Retina (tissue), 1 donor: ENCODE results near the gene SMPDL3A.

Experiments used
- DNase-seq: peaks from one replicate; pipeline ENCODE4 v3.0.0-alpha.2; 2016

The SMPDL3A gene

GRCh38 chr6:122778302-122778701 lies 10.8 kb upstream of the SMPDL3A start:
- DNase-seq = peak; percentile 11

GRCh38 chr6:122778985-122779661 lies 9.9 kb upstream of the SMPDL3A start:
- DNase-seq = peak; percentile 86

- no peak for DNase-seq
These were observed 9.4 kb upstream of the SMPDL3A start, which contains the start of gene FABP7 for GRCh38 chr6:122779667-122780066. TSS of gene FABP7 (plus strand) at chr6:122779716. CDS start at chr6:122779795, 79 bp downstream.

- no peak for DNase-seq
These were observed 8.9 kb upstream of the SMPDL3A start for GRCh38 chr6:122780114-122780513.

GRCh38 chr6:122781716-122782115 lies 7.3 kb upstream of the SMPDL3A start:
- no peak for DNase-seq

- no peak for DNase-seq
These were observed 5.7 kb upstream of the SMPDL3A start for GRCh38 chr6:122783401-122783800.

GRCh38 chr6:122785891-122786290 lies 3.2 kb upstream of the SMPDL3A start:
- DNase-seq = peak; percentile 20

DNA sequence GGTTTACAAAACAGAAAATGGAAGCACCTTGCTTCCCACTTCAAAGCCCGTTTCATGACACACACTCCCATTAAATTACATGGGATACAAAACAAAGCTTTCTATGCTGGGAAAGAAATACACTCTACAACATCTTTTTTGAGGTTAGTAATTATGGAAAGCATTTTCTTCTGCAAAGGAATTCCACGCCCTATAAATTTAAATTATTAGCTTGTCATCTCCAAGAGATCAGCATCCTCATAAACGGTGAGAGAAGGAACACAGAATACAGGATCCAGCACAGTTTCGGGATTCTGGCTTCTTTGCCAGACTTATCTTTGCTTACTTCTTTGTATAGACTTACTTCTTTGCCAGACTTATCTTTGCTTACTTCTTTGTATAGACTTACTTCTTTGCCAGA lies 1.3 kb upstream of the SMPDL3A start:
- no peak for DNase-seq

DNA sequence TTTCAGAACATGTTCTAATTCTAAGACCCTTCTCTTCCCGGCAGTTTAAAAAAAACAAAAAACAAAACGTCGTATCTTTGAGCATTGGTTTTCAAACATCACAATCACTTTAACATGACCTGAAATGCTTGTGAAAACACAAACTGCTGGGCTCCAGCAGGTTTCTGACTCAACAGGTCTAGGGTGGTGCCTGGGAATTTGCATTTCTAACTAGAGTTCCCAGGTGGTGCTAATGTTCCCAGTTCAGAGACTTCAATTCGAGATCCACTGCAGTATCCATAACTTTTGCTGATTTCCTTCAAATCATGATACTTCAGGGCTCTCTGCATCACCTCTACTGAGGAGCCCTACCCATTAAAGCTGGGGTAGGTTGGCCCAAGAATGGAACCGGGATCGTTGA lies 850 bp upstream of the SMPDL3A start:
- DNase-seq = no peak

- DNase-seq = no peak
These were observed 336 bp upstream of the SMPDL3A start for GRCh38 chr6:122788663-122789181.

- DNase-seq = no peak
These were observed 967 bp downstream of the SMPDL3A start for GRCh38 chr6:122790028-122790422.

DNA sequence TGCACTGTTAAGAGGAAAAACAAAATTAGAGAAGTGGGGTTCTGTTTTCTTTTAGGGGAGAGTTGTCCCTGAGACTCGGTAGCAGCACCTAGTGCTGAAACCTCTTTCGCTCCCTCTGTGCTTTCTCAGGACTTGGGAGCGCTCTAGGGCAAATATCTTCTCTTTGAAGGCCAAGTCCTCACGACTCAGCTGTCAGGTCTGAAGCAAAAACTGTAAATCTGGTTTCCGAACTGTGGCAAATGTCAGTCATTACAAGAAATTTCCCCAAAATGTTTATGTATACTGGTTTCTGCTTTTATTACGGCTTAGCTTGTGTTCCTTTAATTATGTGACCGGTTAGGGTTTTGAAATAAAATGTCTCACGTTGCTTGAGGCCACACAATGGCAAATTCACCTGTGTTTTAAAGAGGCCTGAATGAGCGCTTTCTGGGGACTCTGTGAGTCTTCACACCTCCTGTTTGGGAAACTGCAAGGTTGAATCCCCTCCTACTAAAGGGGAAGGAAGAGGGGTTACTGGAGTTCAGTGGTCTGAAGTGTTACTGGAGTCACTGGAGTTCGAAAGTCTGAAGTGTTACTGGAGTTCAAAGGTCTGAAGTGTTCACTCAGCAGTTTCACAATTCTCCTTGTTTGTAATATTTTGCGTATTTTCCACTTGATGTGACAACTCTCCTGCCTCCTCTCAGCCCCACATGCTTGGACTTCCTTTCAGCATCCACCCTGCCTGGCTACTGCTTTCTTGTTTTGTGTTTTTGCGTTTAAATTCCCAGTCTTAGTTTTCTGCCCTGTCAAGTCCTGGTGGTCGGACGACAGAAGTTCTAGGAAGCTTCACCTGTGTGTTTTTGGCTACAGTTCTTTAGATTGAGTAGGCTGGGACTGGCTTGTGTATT lies 1.6 kb downstream of the SMPDL3A start:
- DNase-seq = peak; percentile 55

- DNase-seq = no peak
These were observed 2.2 kb downstream of the SMPDL3A start for GRCh38 chr6:122791310-122791679.

- no peak for DNase-seq
These were observed 3.7 kb downstream of the SMPDL3A start for GRCh38 chr6:122792766-122793165.

GRCh38 chr6:122797537-122797936 lies 8.5 kb downstream of the SMPDL3A start:
- DNase-seq = no peak

DNA sequence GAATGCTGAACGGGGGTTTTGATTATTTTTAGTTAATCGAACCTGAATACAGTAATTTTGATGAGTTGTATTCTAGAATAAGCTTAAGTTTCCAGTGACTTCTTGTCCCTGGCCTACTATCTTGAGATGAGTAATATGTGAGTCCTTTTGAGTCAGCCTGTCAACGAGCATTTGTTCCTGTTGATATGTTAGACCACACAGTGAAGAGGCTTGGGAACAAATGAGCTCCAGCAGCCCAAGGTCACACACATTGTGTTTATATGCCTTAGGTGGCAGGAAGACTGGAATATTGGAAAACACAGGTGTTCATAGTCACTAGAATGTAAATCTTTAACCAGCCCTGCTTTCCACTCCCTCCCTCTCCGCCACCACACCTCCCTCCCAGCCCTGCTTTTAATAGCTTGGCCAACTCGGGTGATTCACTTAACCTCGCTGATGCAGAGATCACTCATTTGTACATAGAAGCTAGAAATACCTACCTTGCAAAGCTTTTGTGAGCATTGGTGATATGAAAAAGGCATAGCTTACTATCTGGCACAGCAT lies 9.1 kb downstream of the SMPDL3A start:
- DNase-seq = no peak

DNA sequence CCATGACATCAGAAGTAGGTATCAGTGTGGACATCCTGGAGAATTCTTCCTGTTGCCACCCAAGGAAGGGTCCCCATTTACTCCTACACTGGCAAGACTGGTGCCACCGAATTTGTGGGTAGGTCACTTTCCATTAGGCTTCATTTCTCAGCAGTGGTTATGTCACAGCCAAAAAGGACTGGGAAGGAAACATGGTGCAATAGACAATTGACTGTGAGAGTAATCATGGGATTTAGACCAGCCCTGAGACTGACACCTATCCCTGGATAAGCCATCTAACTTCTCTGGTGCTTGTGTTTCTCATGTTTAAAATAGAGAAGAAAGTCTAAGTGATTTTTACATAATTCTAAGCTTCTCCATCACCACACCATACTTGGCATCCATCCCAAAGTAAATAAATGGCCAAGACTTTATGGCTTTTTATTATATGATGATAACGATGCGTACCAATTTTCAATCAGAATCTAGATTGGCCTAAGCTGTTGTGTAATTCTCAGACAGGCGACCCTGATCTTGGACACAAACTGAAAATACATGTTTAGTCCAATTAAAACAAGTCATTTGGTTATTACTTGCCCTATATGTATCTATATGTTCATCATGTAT lies 10.2 kb downstream of the SMPDL3A start:
- no peak for DNase-seq

DNA sequence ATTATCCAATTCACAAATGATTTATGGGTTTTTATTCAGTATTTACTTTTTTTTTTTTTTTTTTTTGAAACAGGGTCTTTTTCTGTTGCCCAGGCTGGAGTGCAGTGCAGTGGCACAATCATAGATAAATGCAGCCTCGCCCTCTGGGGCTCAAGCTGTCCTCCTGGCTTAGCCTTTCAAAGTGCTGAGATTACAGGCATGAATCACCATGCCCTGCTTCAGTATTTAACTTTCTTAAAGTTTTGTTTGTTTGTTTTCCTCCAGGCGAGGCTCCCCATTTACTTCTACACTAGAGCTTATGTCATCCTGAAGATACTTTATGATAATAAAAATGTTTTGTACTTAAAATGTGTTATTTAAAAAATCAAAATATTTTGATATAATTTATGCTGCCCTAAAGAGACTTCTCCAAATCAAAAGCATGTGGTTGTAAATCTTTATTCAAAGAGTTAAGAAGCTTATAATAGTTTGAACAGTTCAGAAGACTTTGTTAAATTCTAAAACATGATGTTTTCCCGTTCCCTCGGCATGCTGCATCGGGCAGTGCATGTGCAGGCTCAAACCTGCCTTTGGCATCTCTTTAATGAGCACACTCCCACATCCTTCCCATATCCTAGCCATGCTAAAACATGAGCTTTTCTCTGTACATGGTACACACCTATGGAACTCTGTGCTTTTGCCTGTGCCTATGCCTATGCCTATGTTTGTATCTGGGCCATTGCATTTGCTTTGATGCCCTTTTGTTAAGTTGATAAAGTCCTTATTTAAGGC lies 11.0 kb downstream of the SMPDL3A start:
- DNase-seq = no peak

DNA sequence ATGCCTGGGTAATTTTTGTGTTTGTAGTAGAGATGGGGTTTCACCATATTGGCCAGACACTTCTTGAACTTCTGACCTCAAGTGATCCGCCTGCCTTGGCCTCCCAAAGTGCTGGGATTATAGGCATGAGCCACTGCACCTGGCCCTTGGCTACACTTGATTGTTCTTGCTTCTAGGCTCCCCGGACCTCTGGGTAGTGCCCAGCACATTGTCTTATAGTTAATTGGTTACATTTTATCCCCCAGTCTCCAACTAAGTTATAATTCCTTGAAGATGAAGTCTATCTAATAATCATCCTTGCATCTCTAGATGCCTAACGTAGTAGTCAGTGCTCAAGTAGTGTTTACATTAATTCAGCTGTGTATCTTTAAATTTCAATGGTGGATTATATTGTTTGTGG lies 11.8 kb downstream of the SMPDL3A start:
- DNase-seq = no peak

DNA sequence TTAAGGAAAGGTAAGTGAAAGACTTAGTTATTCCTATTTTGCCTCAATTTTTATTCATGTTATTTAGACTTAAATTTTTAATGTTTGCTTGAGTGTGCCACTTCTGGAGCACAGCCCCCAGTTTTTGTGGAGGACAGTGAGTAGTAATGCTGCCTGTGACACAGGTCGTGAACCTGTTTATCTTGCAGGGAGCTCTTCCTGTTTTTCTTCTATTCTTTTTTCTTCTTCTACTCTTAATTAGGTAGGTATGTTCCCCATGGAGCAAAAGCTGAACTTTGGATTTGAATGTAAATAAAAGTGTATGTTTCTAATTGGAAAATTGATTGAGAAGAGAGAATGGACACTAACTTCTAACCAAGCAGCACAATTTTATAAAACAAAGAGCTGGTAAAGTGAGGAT lies 12.3 kb downstream of the SMPDL3A start:
- DNase-seq = no peak

DNA sequence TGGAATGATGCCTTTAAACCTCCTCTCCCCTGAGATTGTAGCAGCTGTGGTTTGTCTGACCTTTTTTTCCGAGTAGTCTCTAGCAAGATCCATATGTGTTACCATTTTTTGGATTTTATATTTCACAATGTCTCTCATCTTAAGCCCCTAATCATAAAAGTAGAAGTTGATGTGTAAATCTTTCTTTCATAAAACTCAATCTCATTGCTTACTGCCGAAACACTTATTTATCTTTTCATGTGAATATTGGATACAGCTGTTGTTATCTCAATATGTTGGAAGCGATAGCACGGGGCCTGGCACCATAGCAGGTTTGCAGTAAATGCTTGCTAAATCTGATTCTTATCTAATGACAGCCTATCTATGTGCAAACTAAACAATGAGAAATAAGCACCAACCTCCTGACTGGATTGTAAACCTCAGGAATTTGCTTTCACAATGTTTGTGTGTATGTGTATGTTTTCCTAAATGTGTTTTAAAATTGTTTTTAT lies 14.2 kb downstream of the SMPDL3A start:
- no peak for DNase-seq

GRCh38 chr6:122804962-122805485 lies 16.0 kb downstream of the SMPDL3A start:
- no peak for DNase-seq
